SK-N-SH treated with all-trans-retinoic acid at 6 μM for 48 hours (cell line): Measurements from ENCODE around the gene ZNF219.

ENCODE experiments used
- ATAC-seq: fragments of 200-7000 bp; cut with Tn5 transposase; 3 replicates; pipeline ENCODE4 v1.9.1; 2020; ENCODE audit warnings: mild to moderate bottlenecking, moderate library complexity
- ARNTL ChIP-seq: fragments of 450-650 bp; formaldehyde crosslinking; IDR thresholded peaks from 2 replicates; pipeline ENCODE4 v1.5.0; 2020; ENCODE audit warnings: low read depth, mild to moderate bottlenecking, moderate library complexity, borderline replicate concordance
- CSDC2 ChIP-seq: fragments of 250-450 bp; sonication (Bioruptor Pico); IDR thresholded peaks from 2 replicates; pipeline ENCODE4 v1.5.0; 2020; ENCODE audit warnings: mild to moderate bottlenecking, moderate library complexity
- ESRRG ChIP-seq: fragments of 250-450 bp; sonication (Bioruptor Pico); IDR thresholded peaks from 2 replicates; pipeline ENCODE4 v1.6.1; 2021; ENCODE audit warnings: mild to moderate bottlenecking
- ISL1 ChIP-seq: fragments of 250-450 bp; sonication (Bioruptor Pico); IDR thresholded peaks from 2 replicates; pipeline ENCODE4 v2.1.2; 2022; ENCODE audit warnings: mild to moderate bottlenecking, moderate library complexity
- OSR1 ChIP-seq: fragments of 250-450 bp; sonication (Bioruptor Pico); IDR thresholded peaks from 2 replicates; pipeline ENCODE4 v1.8.0; 2022; ENCODE audit warnings: moderate library complexity, mild to moderate bottlenecking, inconsistent platforms
- RARB ChIP-seq: fragments of 250-450 bp; sonication (Bioruptor Pico); IDR thresholded peaks from 2 replicates; pipeline ENCODE4 v1.8.0; 2021; ENCODE audit warnings: mild to moderate bottlenecking, moderate library complexity
- TOX ChIP-seq: fragments of 250-450 bp; sonication (Bioruptor Pico); IDR thresholded peaks from 2 replicates; pipeline ENCODE4 v1.8.0; 2021; ENCODE audit warnings: mild to moderate bottlenecking, moderate library complexity, borderline replicate concordance
- TSHZ2 ChIP-seq: fragments of 250-450 bp; sonication (Bioruptor Pico); IDR thresholded peaks from 2 replicates; pipeline ENCODE4 v1.5.0; 2020; ENCODE audit warnings: mild to moderate bottlenecking, moderate library complexity
- ZC3H10 ChIP-seq: fragments of 250-450 bp; sonication (Bioruptor Pico); IDR thresholded peaks from 2 replicates; pipeline ENCODE4 v1.5.1; 2021; ENCODE audit warnings: mild to moderate bottlenecking, moderate library complexity
- ZFP3 ChIP-seq: fragments of 250-450 bp; sonication (Bioruptor Pico); IDR thresholded peaks from 2 replicates; pipeline ENCODE4 v1.5.0; 2020; ENCODE audit warnings: mild to moderate bottlenecking, moderate library complexity
- ZFP30 ChIP-seq: fragments of 450-650 bp; formaldehyde crosslinking; IDR thresholded peaks from 2 replicates; pipeline ENCODE4 v1.5.0; 2022; ENCODE audit warnings: mild to moderate bottlenecking, moderate library complexity
- ZNF70 ChIP-seq: fragments of 450-650 bp; formaldehyde crosslinking; IDR thresholded peaks from 2 replicates; pipeline ENCODE4 v1.5.0; 2020; ENCODE audit warnings: mild to moderate bottlenecking, moderate library complexity
- TF ChIP-seq, protein P1 (sequence below): fragments of 250-450 bp; sonication (Bioruptor Pico); IDR thresholded peaks from 2 replicates; pipeline ENCODE4 v1.8.0; 2020; ENCODE audit warnings: mild to moderate bottlenecking, moderate library complexity, borderline replicate concordance

The ZNF219 gene

DNA sequence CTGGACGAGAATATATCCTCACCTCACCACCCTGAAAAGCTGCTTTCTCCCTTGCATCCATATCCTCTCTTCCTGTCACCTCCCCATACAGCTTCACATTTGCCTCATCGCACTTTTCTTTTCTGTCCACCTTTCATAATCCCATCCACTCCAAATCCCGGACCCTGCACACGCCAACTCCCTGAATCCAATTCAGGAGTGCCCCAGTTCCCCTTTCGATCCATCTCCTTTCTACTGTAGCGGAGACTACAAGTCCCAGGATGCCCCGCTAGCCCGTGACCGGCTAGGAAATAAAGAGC, 4.9 kb upstream of the ZNF219 start (continued):
- no peak for TF ChIP-seq ZNF70 (CRISPR knock-in tag)
- TF ChIP-seq ZC3H10 (CRISPR knock-in tag): no peak
- TF ChIP-seq, all 23 proteins: peak for 0

DNA sequence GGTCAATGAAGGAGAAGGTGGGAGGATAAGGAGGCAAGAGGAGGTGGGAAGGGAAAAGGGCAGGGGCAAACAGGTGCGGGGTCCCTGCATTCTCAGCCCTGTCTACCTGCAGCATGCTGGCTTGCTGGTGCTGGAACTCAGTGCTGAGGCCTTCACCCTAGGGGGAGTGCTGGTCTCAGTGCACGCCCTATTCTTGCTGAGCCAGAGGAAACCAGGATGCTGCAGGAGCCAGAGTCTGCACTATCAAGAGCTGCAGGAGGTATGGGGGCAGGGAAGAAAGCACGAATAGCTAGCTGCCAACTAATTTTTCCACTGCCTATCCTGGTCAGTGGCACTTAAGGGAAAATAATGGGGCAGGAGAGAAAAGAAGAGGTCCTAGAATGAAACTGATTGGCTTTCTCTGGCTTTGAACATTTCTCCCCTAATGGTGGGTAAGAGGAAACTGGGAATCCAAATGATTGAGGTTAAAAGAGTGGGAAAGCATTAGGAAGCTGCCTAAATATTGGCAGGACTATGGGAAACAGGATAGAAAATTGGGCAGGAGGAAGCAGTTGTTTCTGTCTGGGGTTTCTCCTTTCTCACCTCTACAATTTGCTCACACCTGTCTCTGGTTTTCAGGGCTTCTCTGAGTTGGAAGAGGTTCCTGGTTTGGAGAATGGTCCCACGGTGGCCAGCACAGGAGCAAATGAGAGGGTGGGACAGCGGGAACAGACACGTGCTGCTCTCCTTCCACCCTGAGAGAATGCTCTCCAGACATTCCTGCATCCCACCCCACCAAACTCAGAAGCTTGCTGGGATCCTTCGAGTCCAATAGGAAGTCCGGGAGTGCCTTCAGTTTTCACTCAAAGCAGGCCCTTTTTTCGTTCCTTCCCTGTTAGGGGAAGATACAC, 4.3 kb upstream of the ZNF219 start:
- ATAC-seq: no peak
- TF ChIP-seq ESRRG (CRISPR knock-in tag) (no peak), ZNF70 (CRISPR knock-in tag) (no peak), ISL1 (no peak), ZFP3 (CRISPR knock-in tag) (no peak), OSR1 (CRISPR knock-in tag) (no peak), ZFP30 (no peak), ARNTL (no peak)

DNA sequence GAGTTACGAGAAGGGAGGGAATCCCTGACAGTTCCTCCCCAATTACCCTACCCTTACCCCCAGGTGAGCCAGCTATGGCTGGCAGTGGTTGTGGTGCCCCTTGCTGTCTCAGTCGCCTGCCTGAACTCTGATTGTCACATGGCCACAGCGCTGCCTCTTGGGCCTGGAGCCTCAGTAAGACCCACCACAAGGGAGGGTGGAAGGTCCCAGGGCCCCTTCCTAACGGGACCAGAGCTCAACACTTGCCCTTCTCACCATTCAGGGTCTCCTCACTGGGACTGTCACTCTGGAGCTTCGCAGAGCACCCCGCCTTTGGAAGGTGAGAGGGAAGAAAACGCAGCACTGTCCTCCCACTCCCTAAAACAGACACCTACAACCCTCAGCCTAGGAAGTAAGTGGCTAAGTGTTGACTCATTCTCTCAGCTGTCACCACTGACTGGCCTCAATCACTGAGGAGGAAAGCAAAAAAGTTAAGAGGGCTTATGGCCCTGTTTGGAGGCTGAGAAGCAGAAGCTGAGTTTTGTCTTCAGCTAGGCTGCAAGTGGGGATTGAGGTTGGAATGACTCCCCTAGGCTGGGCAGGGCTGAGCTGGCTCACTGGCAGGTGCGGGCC, 3.5 kb upstream of the ZNF219 start:
- no peak for TF ChIP-seq ZC3H10 (CRISPR knock-in tag)
- ATAC-seq: no peak

GRCh38 chr14:21100931-21101330, 2.5 kb upstream of the ZNF219 start, which contains the start of gene TMEM253:
Gene TMEM253 (plus strand): TSS chr14:21101066. CDS start chr14:21101344, 278 bp downstream.
- no peak for TF ChIP-seq TOX (CRISPR knock-in tag)
- no peak for ATAC-seq

- no peak for ATAC-seq
Measured at GRCh38 chr14:21099596-21099985, 1.1 kb upstream of the ZNF219 start.

GRCh38 chr14:21098892-21099595, 589 bp upstream of the ZNF219 start:
- TF ChIP-seq TSHZ2 (CRISPR knock-in tag): no peak
- TF ChIP-seq CSDC2 (CRISPR knock-in tag): no peak
- TF ChIP-seq, protein P1, sequence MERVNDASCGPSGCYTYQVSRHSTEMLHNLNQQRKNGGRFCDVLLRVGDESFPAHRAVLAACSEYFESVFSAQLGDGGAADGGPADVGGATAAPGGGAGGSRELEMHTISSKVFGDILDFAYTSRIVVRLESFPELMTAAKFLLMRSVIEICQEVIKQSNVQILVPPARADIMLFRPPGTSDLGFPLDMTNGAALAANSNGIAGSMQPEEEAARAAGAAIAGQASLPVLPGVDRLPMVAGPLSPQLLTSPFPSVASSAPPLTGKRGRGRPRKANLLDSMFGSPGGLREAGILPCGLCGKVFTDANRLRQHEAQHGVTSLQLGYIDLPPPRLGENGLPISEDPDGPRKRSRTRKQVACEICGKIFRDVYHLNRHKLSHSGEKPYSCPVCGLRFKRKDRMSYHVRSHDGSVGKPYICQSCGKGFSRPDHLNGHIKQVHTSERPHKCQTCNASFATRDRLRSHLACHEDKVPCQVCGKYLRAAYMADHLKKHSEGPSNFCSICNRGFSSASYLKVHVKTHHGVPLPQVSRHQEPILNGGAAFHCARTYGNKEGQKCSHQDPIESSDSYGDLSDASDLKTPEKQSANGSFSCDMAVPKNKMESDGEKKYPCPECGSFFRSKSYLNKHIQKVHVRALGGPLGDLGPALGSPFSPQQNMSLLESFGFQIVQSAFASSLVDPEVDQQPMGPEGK (CRISPR knock-in tag): no peak
- no peak for TF ChIP-seq ZFP30
- no peak for TF ChIP-seq ISL1
- TF ChIP-seq, all 23 proteins: peak for 0
- no peak for ATAC-seq

More at GRCh38 chr14:21099596-21099985, 1.1 kb upstream of the ZNF219 start:
- no peak for TF ChIP-seq TSHZ2 (CRISPR knock-in tag)
- TF ChIP-seq RARB (CRISPR knock-in tag): no peak
